VCaP (cell line): ENCODE data around the gene XCL1.
A peak's percentile ranks its signal among the peaks of the same experiment; 100 is the strongest.

ENCODE experiments used
- H3K27ac ChIP-seq: fragments of 450-650 bp; 2 replicates; pipeline ENCODE4 v1.5.1; 2017
- CTCF ChIP-seq: fragments of 450-650 bp; conservative IDR thresholded peaks from 2 replicates; pipeline ENCODE4 v1.5.1; 2017; ENCODE audit warnings: mild to moderate bottlenecking, moderate library complexity

Gene XCL1

GRCh38 chr1:168606096-168606495, 29.7 kb downstream of the XCL1 start:
- no peak overlapping the region for H3K27ac ChIP-seq
- no peak for TF ChIP-seq CTCF

- TF ChIP-seq CTCF: no peak
Observed at GRCh38 chr1:168607872-168608428, 31.5 kb downstream of the XCL1 start.

DNA sequence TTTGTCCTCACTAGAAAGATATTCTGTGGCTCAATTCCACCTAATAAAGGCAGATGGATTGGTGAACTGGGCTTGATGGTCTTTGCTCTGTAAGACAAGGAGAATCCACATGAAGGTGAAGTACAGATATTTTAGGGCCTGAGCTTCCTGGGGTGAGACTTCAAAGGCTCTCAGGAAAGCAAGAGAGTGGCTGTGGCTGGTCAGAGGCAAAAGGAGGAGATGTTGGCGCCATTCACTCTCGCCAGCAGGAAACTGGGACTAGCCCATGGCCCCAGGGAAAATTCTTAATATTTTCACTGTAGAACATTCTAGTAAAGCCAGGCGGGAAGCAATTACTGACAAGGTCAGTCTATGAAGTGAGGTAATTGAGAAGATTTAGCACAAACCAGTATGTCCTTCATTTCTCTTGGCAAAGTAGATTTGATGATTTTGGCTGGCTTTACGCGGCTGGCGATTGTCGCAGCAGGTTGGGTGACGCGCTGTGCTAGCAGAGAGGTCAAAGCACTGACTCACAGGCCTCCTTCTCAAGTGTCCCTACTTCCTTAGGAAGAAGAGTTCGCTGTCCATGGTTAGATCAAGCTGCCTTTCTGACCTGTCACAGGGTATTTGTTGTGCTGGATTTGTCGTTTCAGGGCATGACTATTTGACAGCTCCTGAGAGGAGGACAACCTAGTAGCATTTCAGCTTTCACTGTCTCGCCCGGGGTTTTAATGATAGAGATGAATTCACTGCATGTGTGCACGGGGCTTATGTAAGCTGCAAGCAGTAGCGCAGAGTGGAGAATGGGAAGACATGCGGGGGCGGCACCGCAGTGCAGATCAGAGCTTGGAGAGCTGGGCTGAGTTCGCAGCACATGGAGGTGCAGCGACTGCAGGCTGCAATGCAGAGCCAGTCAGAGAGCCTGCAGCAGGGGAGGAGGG, 32.7 kb downstream of the XCL1 start:
- no peak overlapping the region for H3K27ac ChIP-seq
- no peak for TF ChIP-seq CTCF

More at GRCh38 chr1:168607872-168608428, 31.5 kb downstream of the XCL1 start:
- H3K27ac ChIP-seq: no peak overlapping the region

GRCh38 chr1:168609741-168610510, 33.5 kb downstream of the XCL1 start:
- no peak overlapping the region for H3K27ac ChIP-seq
- TF ChIP-seq CTCF: 0 out of 2 replicates have a peak, but pooled peaks have one; percentile 15

DNA sequence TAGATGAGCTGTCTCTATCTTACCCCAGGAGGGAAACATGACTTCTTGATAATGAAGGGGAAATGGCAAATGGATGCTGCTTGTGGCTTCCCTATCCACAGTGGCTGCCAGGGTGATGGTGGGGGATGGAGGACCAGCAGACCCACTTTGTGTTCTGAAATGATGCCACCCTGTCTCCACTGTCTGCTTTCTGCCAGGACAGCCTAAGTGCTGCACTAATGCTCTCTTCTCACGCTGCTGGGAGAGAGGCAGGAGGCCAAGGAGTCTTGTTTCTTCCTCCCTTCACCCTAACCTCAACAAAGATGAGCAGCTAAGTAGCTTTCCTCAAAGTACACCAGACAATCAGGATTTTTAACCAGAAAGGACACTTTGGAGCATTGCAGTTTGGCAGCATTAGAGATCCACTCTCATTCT, 36.6 kb downstream of the XCL1 start:
- no peak for TF ChIP-seq CTCF
- no peak overlapping the region for H3K27ac ChIP-seq

DNA sequence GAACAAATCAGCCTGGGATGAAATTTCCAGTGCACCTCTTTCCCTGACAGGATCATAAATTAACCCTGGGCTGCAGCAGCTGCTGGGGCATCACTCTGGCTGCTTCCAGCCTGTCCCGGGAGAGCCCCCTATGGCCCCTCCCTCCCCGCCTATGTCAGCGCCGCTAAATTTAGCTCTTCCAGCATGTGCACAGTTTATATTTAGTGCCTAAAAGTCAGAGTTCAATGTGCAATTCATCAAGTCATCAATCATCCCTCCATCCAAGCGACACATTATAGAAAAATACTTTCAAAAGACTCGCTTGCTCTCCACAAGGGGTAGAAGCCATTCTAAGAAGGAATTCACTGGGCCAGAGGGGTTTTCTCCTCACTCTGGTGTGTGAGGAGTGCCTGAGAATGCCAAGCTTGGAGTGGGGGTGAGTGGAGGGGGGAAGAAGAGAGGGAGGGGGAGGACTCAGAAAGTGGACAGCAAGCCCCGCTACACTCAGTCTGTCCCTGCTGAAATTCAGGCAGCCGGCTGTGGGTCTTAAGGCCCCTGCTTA, 37.4 kb downstream of the XCL1 start:
- H3K27ac ChIP-seq: no peak overlapping the region
- no peak for TF ChIP-seq CTCF

DNA sequence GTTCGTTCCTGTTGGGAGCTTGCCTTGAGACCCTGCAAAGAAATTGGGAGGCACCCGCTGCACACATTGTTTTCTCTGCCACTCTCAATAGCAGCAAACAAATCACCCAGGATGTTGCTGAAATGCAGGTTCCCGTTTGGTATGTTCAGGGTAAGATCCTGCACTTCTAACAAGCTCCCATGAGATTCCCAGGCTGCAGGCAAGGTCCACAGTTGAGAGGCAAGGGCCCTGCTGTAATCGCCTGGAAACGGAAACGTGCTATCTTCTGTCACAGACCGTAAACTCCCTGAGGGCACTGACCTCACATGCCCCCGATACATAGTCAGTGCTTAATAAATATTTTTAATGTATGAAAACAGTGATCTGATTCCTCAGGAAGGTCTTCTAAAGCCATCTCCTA, 37.8 kb downstream of the XCL1 start:
- no peak overlapping the region for H3K27ac ChIP-seq
- no peak for TF ChIP-seq CTCF
